Motor neuron (in vitro differentiated cells): ENCODE measurements around the gene SARM1. TPM values are rescaled to one million over a fixed set of nuclear protein-coding genes. Genes with fewer than 3 reads are reported as not detected.
"Not testable (repeated sequence)": the region's sequence is repeated elsewhere in the genome, so short reads cannot be mapped to it uniquely, and the experiment has no call there.

Experiments
- ATAC-seq, 8 experiments: fragments of 200-7000 bp; cut with Tn5 transposase; replicated peaks in 6 of 8; 2 replicates each; pipeline ENCODE4 v1.8.0; 2021; ENCODE audit warnings: mild to moderate bottlenecking in 8 of 8, moderate library complexity in 8 of 8
- H3K27ac ChIP-seq, 2 donors: fragments of 250-450 bp; sonication (Bioruptor Pico); 2 replicates each; pipeline ENCODE4 v1.9.0; 2021; ENCODE audit warnings: antibody characterized with exemption in 2 of 2, mild to moderate bottlenecking in 2 of 2, moderate library complexity in 1 of 2
- H3K4me1 ChIP-seq, 2 donors: fragments of 250-450 bp; sonication (Bioruptor Pico); replicated peaks in 1 of 2; 2 replicates each; pipeline ENCODE4 v1.6.1; 2021; ENCODE audit warnings: antibody characterized with exemption in 2 of 2, mild to moderate bottlenecking in 2 of 2, moderate library complexity in 1 of 2
- H3K4me3 ChIP-seq, 5 donors: fragments of 250-450 bp; sonication (Bioruptor Pico); 2 replicates each; pipeline ENCODE4 v1.9.0; 2021; ENCODE audit warnings: antibody characterized with exemption in 5 of 5, mild to moderate bottlenecking in 5 of 5, moderate library complexity in 4 of 5
- WGBS, 10 experiments: fragments of 450-650 bp; shearing (Covaris generic); methylation state at CpG; one replicate each; pipeline ENCODE4 v1.0.0; 2022; 5-methylcytosine and 5-hydroxymethylcytosine counted together
- in situ Hi-C, 9 experiments: fragments of 400-800 bp; cut with MboI; loops; one replicate each; pipeline ENCODE4 v1.15.0; 2021; ENCODE audit warnings: low sequenced_read_pairs in 9 of 9, low pct_unique_long_range_greater_than_20kb in 2 of 9; ENCODE audit not compliant: unreplicated experiment in 9 of 9
- total RNA-seq, 8 experiments: library from RNA; unstranded; fragments of 300-600 nt; gene quantifications; 2 replicates each; pipeline versions ENCODE4 v1.2.3 to v1.2.4, GENCODE V29; 2022

Gene SARM1
- total RNA-seq, 8 experiments from 2014 or later: 2.0 to 21.7 (median 10.1) TPM

DNA sequence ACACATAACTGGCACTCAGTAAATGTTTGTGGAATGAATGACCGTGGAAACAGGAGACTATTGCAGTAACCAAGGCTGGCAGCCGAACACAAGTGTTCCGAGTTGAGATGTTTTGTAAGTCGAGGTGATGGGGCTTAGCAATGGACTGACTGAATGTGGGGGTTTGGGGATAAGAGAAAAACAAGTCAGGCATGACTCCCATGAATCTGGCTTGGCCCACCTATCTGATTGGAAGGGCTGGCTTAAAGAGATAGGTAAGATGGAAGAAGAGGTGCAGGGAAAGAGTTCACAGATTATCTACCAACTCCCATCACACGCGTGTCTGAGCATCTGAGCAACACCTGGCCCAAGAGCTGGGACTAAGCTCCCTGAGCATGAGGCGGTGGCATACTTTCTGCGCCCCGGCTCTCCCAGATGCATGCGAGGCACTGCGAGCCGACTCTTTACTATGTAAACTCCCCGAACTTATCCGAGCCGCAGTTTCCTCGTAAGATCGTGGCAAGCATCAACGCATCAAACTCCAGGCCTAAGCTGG, 36.8 kb upstream of the SARM1 start:
- ATAC-seq: peak in 2 of 8 experiments; percentile 7 to 9
- H3K27ac ChIP-seq: peak overlapping the region; percentile 74 to 95
- H3K4me3 ChIP-seq: peak overlapping the region; percentile 57 to 98 (median 74)
- WGBS, 10 experiments: 0 to 64% (median 0%) methylated on average over 1 to 8 of the region's 18 CpGs; no CpG with 5 or more reads in 4 of the 10 experiments
- peaks cover 17 to 20% of the 10 kb centered on the region in 2 donors for H3K4me1 ChIP-seq
- in situ Hi-C loops: no loop called here

DNA sequence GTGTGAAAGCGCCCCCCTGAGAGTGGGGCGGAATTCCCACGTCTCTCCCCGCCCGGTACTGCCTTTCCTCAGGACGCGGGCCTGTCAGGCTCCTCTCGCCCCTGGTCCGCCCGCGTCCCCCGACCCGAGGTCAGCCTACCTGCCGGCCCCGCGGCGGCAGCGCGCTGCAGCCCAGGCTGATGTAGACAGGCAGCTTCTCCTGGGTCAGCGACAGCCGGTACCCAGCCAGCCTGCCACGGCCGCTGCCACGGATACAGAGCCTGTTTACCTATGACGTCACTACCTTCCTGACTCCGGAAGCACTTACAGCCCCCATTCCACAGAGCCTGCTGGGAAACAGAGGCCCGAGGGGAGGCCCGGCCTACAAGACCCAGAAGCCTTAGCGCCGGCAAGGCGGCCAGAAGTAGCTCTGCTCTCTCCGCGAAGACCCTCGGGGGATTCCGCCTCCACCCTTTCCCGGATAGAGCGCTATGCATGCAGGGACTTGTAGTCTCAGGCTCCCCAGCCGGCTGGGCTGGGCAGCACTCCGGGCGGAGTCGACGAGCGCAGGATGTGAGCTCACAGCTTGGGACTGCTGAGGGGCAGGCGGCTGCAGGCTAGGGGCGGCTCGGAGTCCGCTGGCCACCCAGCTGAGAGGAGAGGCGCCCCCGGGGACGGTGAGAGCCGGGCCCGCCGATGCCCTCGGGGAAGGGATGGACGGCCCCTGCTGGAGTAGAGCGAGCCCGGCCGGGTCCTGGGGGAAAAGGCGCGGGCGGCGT, 36.1 kb upstream of the SARM1 start, which contains the start of the genes IFT20 and TNFAIP1:
TSS of gene IFT20 (minus strand) at position 272 of the 758 bp plus-strand sequence. CDS start 3,487 bp downstream, outside the sequence.
TSS of gene TNFAIP1 (plus strand) at position 561 of the 758 bp plus-strand sequence. CDS start 3,761 bp downstream, outside the sequence.
- 0 to 1% (median 0%) methylated on average over 1 to 20 of the region's 62 CpGs; no CpG with 5 or more reads in 6 of the 10 experiments for WGBS, 10 experiments
- Histone ChIP-seq H3K4me1 (peaks cover 17 to 20% of the 10 kb centered on the region in 2 donors), H3K27ac (peak within 1 kb of the TSS; percentile 74 to 95), H3K4me3 (peak within 1 kb of the TSS; percentile 66 to 98 (median 74))
- ATAC-seq: peak; percentile 81 to 95 (median 94)
- in situ Hi-C loops: no loop called here

DNA sequence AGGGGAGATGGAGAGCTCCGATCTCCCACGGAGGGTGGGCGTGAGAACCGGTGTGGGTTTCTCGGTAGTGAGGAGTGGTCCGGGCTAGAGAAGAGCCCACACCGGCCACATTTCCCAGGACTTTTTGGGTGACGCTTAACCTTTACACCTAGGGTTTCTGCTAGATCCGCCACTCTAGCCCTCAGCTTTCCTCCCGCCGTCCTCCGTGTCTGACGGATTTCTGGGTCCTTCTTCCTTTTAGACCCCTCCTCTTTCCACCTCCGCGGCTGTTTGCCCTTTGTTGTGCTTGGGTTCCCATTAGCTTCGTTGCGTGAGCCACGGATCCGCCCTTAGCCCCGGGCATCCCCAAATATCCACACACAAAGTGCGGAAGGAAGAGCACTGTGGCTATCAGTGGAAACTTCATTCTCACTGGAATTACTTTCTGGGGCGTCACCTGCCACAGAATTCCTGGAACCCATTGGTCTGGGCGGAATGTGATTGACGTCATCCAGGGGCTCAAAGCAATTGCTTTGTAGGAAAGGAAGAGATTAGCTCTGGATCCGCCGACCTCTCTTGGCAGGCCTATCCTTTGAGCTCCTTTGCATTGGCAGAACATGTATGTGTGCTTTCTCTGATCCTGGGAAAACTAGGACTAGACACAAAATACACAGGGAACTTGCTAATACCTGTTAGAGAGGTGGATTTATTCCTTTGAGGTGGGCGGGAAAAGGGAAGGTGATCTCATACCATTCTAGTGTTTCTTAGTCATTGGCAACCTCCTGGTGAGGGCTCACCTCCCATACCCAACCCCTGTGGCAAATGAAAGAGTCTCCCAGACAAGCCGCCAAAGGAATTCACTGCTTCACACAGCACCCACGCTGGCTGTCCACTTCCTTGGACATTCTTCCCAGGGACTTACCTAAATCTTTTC, 35.3 kb upstream of the SARM1 start:
- peak overlapping the region; percentile 60 to 98 (median 72) for H3K4me3 ChIP-seq
- H3K27ac ChIP-seq: peak overlapping the region; percentile 72 to 76
- WGBS, 10 experiments: 0 to 40% (median 3%) methylated on average over 1 to 11 of the region's 29 CpGs; no CpG with 5 or more reads in 1 of the 10 experiments
- in situ Hi-C loops: no loop called here
- H3K4me1 ChIP-seq: peaks cover 17 to 20% of the 10 kb centered on the region in 2 donors
- peak in 6 of 8 experiments; percentile 1 to 25 (median 9) for ATAC-seq

DNA sequence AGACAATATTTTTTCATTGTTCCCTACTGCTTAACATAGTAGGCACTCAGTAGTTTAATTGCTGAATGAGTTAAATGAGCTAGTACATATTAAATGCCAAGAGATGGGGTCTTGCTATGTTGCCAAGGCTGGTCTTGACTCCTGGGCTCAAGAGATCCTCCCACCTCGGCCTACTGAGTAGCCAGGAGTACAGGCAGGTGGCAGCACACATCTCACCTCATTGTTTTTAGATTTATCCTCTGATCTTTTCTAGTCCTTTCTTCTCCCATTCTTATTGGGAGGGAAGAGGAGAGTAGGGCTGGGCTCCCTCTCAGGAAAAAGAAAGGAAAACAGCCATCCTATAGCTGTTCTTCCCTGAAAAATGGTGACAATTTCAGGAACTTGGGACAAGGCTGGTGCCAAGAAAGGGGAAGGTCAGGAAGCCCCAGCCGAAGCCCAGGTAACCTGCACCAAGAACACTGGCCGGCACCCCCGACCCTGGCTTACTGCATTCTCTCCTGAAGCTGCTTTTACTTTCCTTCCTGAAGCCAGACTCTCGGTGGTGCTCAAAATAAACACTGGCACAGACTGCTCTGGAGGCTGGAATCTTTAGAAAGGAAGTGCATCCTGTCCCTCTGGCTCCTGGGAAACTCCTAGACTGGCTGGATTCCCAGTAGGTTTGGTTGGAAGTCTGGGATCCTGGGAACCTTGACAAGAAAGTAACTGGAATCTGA, 33.3 kb upstream of the SARM1 start:
- ATAC-seq: no peak
- no peak overlapping the region for H3K4me3 ChIP-seq
- H3K27ac ChIP-seq: no peak overlapping the region
- in situ Hi-C loops: no loop called here
- 0 to 100% (median 80%) methylated on average over 1 to 4 of the region's 5 CpGs; no CpG with 5 or more reads in 2 of the 10 experiments for WGBS, 10 experiments
- peaks cover 17 to 20% of the 10 kb centered on the region in 2 donors for H3K4me1 ChIP-seq

DNA sequence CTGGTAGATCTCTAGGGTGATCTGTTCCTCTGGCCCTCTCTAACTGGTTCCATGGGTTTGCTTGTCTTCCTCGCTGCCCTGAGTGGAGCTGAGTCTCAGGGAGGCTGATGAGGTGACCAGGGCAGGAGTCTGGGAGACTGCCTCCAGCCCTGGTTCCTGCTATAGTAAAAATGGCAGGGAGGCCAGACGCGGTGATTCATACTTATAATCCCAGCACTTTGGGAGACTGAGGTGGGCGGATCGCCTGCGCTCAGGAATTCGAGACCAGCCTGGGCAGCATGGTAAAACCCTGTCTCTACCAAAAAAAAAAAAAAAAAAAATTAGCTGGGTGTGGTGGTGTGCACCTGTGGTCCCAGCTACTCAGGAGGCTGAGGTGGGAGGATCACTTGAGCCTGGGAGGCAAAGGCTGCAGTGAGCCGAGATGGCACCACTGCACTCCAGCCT, 32.7 kb upstream of the SARM1 start:
- H3K27ac ChIP-seq, in situ Hi-C loops, H3K4me3 ChIP-seq, ATAC-seq: not testable (repeated sequence)
- 88 to 100% (median 97%) methylated on average over 4 to 7 of the region's 8 CpGs; no CpG with 5 or more reads in 4 of the 10 experiments for WGBS, 10 experiments
- peaks cover 14 to 17% of the 10 kb centered on the region in 2 donors for H3K4me1 ChIP-seq

DNA sequence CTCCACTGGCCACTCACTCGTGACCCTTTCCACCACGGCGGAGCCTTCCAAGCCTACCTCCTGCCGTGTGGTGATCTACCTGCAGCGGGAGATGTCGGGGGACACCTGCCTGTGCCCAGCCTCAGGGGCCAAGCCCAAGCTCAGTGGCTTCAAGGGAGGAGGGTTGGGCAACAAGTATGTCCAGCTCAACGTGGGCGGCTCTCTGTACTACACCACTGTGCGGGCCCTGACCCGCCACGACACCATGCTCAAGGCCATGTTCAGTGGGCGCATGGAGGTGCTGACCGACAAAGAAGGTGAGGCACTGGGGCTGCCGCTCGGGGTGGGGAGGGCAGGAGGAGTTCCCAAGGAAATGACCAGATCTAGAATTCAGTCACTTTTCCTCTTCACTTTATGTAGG, 32.1 kb upstream of the SARM1 start:
- Histone ChIP-seq H3K4me1 (peaks cover 8 to 11% of the 10 kb centered on the region in 2 donors), H3K27ac (no peak overlapping the region), H3K4me3 (no peak overlapping the region)
- no peak for ATAC-seq
- WGBS, 10 experiments: 80 to 100% (median 93%) methylated on average over 1 to 11 of the region's 15 CpGs; no CpG with 5 or more reads in 3 of the 10 experiments
- in situ Hi-C loops: no loop called here

DNA sequence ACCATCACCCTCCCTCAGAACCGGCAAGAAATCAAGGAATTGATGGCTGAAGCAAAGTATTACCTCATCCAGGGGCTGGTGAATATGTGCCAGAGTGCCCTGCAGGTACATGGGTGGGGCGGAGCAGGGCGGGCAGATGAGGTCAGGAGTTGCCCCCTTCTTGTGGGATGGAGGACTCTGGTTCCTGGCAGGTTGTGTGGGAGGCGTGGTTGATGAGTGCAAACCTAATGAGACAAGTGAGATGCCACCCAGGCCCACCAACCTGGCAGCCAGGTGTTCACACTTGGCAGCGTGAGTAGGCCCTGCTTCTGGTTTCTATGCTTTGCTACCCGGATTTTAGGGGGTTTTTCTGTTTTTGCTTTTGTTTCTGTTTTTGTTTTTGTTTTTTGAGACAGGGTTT, 31.1 kb upstream of the SARM1 start:
- WGBS, 10 experiments: 40 to 100% (median 84%) methylated on average over 1 to 5 of the region's 6 CpGs; no CpG with 5 or more reads in 3 of the 10 experiments
- in situ Hi-C loops: no loop called here
- no peak overlapping the region for H3K4me3 ChIP-seq
- peaks cover 7 to 9% of the 10 kb centered on the region in 2 donors for H3K4me1 ChIP-seq
- no peak overlapping the region for H3K27ac ChIP-seq
- ATAC-seq: no peak

DNA sequence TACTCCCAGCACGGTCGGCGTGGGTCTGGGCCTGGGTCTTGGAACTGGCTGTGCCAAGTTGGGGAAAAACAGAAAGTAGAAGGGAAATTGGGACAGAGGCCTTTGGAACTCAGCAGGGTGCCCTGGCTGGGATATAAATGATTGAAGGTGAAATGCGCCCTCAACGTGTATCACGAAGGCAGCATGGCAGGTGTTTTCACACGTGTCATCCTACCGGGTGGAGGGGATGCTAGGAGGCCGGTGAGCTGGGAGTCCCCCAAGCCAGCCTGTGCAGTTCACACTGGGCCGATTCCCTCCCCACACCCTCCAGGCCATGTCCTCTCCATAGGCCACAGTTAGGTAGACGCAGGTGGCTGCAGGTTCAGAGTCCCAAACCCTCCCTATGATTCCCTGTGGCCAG, 30.0 kb upstream of the SARM1 start:
- in situ Hi-C loops: no loop called here
- 67 to 100% (median 82%) methylated on average over 1 to 4 of the region's 11 CpGs; no CpG with 5 or more reads in 3 of the 10 experiments for WGBS, 10 experiments
- no peak for ATAC-seq
- no peak overlapping the region for H3K4me3 ChIP-seq
- peaks cover 5 to 7% of the 10 kb centered on the region in 2 donors for H3K4me1 ChIP-seq
- H3K27ac ChIP-seq: no peak overlapping the region

DNA sequence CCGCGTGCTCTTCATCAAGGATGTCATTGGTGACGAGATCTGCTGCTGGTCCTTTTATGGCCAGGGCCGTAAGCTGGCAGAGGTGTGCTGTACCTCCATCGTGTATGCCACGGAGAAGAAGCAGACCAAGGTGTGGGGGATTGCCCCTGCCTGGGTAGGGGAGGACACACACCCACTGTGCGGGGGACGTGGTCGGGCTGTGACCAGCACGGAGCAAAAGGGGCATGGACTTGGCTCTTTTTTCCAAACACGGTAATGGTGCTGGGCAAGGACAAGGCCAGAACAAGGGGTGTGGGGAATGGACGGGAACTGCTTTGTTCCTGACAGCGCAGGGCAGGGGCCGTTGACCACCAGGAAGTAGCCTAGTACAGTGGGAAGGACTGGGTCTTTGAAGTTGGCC, 29.2 kb upstream of the SARM1 start:
- no peak overlapping the region for H3K4me3 ChIP-seq
- WGBS, 10 experiments: 90 to 100% (median 100%) methylated on average over 2 to 7 of the region's 14 CpGs; no CpG with 5 or more reads in 5 of the 10 experiments
- no peak overlapping the region for H3K27ac ChIP-seq
- no peak for ATAC-seq
- H3K4me1 ChIP-seq: no peaks in the 10 kb centered on the region
- in situ Hi-C loops: no loop called here

DNA sequence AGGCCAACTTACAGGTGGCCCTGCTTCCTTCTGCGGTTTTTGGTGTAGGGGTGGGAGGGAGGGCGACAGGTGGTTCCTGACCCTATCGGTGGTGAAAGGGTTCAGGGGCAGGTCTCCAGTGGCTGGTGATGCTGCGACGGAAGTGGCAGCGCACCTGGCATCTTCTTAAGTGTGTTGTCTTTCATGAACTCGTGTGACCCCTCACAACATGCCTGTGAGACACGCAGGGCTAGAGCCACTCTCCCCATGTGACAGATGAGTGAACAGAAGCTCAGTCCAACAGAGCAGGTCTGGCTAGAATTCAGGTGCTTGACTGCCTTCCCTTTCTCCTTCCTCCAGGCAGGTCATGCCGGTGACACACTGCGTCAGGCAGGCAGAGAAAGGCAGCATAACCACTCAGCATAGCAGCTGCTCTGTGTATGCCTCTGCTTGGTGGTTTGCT, 28.0 kb upstream of the SARM1 start:
- ATAC-seq: peak in 4 of 8 experiments; percentile 3 to 29 (median 18)
- H3K4me1 ChIP-seq: no peaks in the 10 kb centered on the region
- in situ Hi-C loops: no loop called here
- 58 to 100% (median 92%) methylated on average over 1 to 4 of the region's 10 CpGs; no CpG with 5 or more reads in 5 of the 10 experiments for WGBS, 10 experiments
- no peak overlapping the region for H3K4me3 ChIP-seq
- no peak overlapping the region for H3K27ac ChIP-seq

DNA sequence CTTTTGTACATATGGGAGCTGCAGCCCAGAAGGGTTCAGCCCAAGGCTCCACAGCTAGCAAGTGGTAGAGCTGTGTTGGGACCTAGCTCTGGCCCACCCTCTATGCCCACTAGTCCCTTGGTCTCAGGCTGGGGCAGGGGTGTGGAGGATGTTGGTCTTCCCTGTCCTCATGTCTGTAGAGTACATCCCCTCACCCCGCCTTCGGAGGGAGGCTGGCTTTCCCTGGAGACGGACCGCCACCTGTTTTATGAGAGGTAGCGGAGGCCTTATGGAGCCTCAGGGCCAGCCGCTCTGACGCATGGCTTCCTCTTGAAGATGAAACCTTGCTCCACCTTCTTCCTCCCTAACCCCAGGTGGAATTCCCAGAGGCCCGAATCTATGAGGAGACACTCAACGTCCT, 27.5 kb upstream of the SARM1 start:
- 91 to 100% (median 96%) methylated on average over 4 to 5 of the region's 9 CpGs; no CpG with 5 or more reads in 6 of the 10 experiments for WGBS, 10 experiments
- H3K27ac ChIP-seq: no peak overlapping the region
- ATAC-seq: peak in 5 of 8 experiments; percentile 8 to 39 (median 31)

DNA sequence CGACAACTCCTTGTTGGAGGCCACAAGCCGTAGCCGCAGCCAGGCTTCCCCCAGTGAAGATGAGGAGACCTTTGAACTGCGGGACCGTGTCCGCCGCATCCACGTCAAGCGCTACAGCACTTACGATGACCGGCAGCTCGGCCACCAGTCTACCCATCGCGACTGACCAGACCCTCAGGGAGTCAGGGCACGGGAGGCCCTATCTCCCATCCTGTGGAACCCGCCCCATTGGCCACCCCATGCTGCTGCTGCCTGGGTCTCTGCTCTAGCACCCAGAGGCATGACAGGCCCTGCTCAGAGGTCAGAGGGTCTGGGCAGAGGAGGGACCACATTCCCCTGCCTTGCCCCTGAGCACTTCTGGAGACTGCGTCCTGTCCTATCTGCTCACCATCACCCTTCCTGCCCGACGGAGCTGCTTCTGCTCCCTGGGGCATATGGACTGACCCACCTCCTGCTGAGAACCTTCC, 27.0 kb upstream of the SARM1 start:
- Histone ChIP-seq H3K4me1 (no peaks in the 10 kb centered on the region), H3K27ac (no peak overlapping the region), H3K4me3 (no peak overlapping the region)
- peak in 5 of 8 experiments; percentile 13 to 26 (median 18) for ATAC-seq
- 90 to 100% (median 98%) methylated on average over 1 to 10 of the region's 19 CpGs; no CpG with 5 or more reads in 5 of the 10 experiments for WGBS, 10 experiments
- in situ Hi-C loops: no loop called here

More for the DNA sequence above, 27.5 kb upstream of the SARM1 start:
- Histone ChIP-seq H3K4me1 (no peaks in the 10 kb centered on the region), H3K4me3 (no peak overlapping the region)
- in situ Hi-C loops: no loop called here
